Inferior parietal cortex (tissue), 1 donor: Measurements from ENCODE around the gene LDLRAD3.
A peak's percentile ranks its signal among the peaks of the same experiment; 100 is the strongest.

Experiments used
- DNase-seq: peaks from one replicate; pipeline ENCODE4 v3.0.0-alpha.2; 2016; ENCODE audit errors: extremely low spot score

The LDLRAD3 gene

GRCh38 chr11:36074941-36075431 lies 131.1 kb downstream of the LDLRAD3 start:
- no peak for DNase-seq

GRCh38 chr11:36077368-36077767 lies 133.5 kb downstream of the LDLRAD3 start:
- DNase-seq: no peak

GRCh38 chr11:36077886-36078685 lies 134.2 kb downstream of the LDLRAD3 start:
- DNase-seq: no peak

GRCh38 chr11:36078686-36079055 lies 134.8 kb downstream of the LDLRAD3 start:
- DNase-seq: no peak

- DNase-seq: no peak
Measured at GRCh38 chr11:36079878-36080675, 136.2 kb downstream of the LDLRAD3 start.

GRCh38 chr11:36081274-36081945 lies 137.5 kb downstream of the LDLRAD3 start:
- peak; percentile 57 for DNase-seq

- no peak for DNase-seq
Measured at GRCh38 chr11:36086366-36086765, 142.5 kb downstream of the LDLRAD3 start.

GRCh38 chr11:36088266-36088972 lies 144.6 kb downstream of the LDLRAD3 start:
- DNase-seq: no peak

- no peak for DNase-seq
Measured at GRCh38 chr11:36089920-36090319, 146.1 kb downstream of the LDLRAD3 start.

GRCh38 chr11:36090356-36091109 lies 146.7 kb downstream of the LDLRAD3 start:
- no peak for DNase-seq

GRCh38 chr11:36091256-36091811 lies 147.5 kb downstream of the LDLRAD3 start:
- no peak for DNase-seq

- DNase-seq: no peak
Measured at GRCh38 chr11:36092314-36093030, 148.6 kb downstream of the LDLRAD3 start.

GRCh38 chr11:36093548-36093947 lies 149.7 kb downstream of the LDLRAD3 start:
- no peak for DNase-seq

GRCh38 chr11:36094164-36094563 lies 150.3 kb downstream of the LDLRAD3 start:
- DNase-seq: no peak

GRCh38 chr11:36095716-36096115 lies 151.9 kb downstream of the LDLRAD3 start:
- no peak for DNase-seq

- DNase-seq: no peak
Measured at GRCh38 chr11:36097219-36097650, 153.4 kb downstream of the LDLRAD3 start.

- no peak for DNase-seq
Measured at GRCh38 chr11:36098087-36098486, 154.2 kb downstream of the LDLRAD3 start.

GRCh38 chr11:36098853-36099375 lies 155.1 kb downstream of the LDLRAD3 start:
- DNase-seq: no peak

GRCh38 chr11:36101466-36101865 lies 157.6 kb downstream of the LDLRAD3 start:
- no peak for DNase-seq

GRCh38 chr11:36102868-36103267 lies 159.0 kb downstream of the LDLRAD3 start:
- DNase-seq: no peak
